ENCODE results near the gene HMGB4. TPM values are rescaled to one million over a fixed set of nuclear protein-coding genes. Genes with fewer than 3 reads are reported as not detected.

Gene HMGB4
- total RNA-seq, 1 experiment from 2014 or later = not detected

GRCh38 chr1:33893147-33893830 is 29.4 kb downstream of the HMGB4 start:
- POLR2A ChIA-PET = no interaction called here
- Mint-ChIP-seq H3K36me3 (ENCODE audit: insufficient read depth, unreplicated experiment) (no peaks in the 10 kb centered on the region), H3K4me1 (ENCODE audit: low read depth, unreplicated experiment) (no peaks in the 10 kb centered on the region), H3K27me3 (ENCODE audit: insufficient read depth, unreplicated experiment) (peaks cover 6% of the 10 kb centered on the region), H3K4me3 (ENCODE audit: unreplicated experiment) (no peak overlapping the region), H3K27ac (ENCODE audit: unreplicated experiment) (no peak overlapping the region), H3K9me3 (ENCODE audit: unreplicated experiment) (no peaks in the 10 kb centered on the region)
- Histone ChIP-seq H3K9me3 (no peaks in the 10 kb centered on the region), H3K4me3 (ENCODE audit: low read depth, low read length) (no peak overlapping the region), H3K4me1 (no peaks in the 10 kb centered on the region), H3K36me3 (ENCODE audit: control insufficient read depth, insufficient read depth, low read length) (no peaks in the 10 kb centered on the region), H3K27me3 (replicated peaks; ENCODE audit: control insufficient read depth, insufficient read depth, low read length) (no peaks in the 10 kb centered on the region)
- CTCF ChIA-PET = no interaction called here
- no peak for TF ChIP-seq CTCF (IDR thresholded peaks at IDR 0.05; ENCODE audit: insufficient read depth in 1 of 2, low read depth in 1 of 2, low read length in 1 of 2, severe bottlenecking in 1 of 2, unreplicated experiment in 1 of 2)
- BruUV-seq (replicated peaks) = no TSS peak
- no peak for DNase-seq
- intact Hi-C loops (cut with micrococcal nuclease; ENCODE audit: unreplicated experiment) = no loop called here

- H3K4me1 Mint-ChIP-seq (ENCODE audit: low read depth, unreplicated experiment) = no peaks in the 10 kb centered on the region
- Histone ChIP-seq H3K27me3 (replicated peaks; ENCODE audit: control insufficient read depth, insufficient read depth, low read length) (no peaks in the 10 kb centered on the region), H3K4me3 (ENCODE audit: low read depth, low read length) (no peak overlapping the region), H3K4me1 (no peaks in the 10 kb centered on the region), H3K9me3 (no peaks in the 10 kb centered on the region), H3K36me3 (ENCODE audit: control insufficient read depth, insufficient read depth, low read length) (no peaks in the 10 kb centered on the region)
- H3K9me3 Mint-ChIP-seq (ENCODE audit: unreplicated experiment) = no peaks in the 10 kb centered on the region
- no TSS peak for BruUV-seq (replicated peaks)
- CTCF ChIA-PET = no interaction called here
- intact Hi-C loops (cut with micrococcal nuclease; ENCODE audit: unreplicated experiment) = no loop called here
- peaks cover 8% of the 10 kb centered on the region for H3K27me3 Mint-ChIP-seq (ENCODE audit: insufficient read depth, unreplicated experiment)
- no peak overlapping the region for H3K4me3 Mint-ChIP-seq (ENCODE audit: unreplicated experiment)
- POLR2A ChIA-PET = no interaction called here
- no peaks in the 10 kb centered on the region for H3K36me3 Mint-ChIP-seq (ENCODE audit: insufficient read depth, unreplicated experiment)
- no peak for TF ChIP-seq CTCF (IDR thresholded peaks at IDR 0.05; ENCODE audit: insufficient read depth in 1 of 2, low read depth in 1 of 2, low read length in 1 of 2, severe bottlenecking in 1 of 2, unreplicated experiment in 1 of 2)
- DNase-seq = no peak
- no peak overlapping the region for H3K27ac Mint-ChIP-seq (ENCODE audit: unreplicated experiment)
These were observed 31.5 kb downstream of the HMGB4 start for GRCh38 chr1:33895396-33895795.

- peaks cover 8% of the 10 kb centered on the region for H3K27me3 Mint-ChIP-seq (ENCODE audit: insufficient read depth, unreplicated experiment)
- ChIA-PET CTCF (no interaction called here), POLR2A (no interaction called here)
- H3K4me3 Mint-ChIP-seq (ENCODE audit: unreplicated experiment) = no peak overlapping the region
- TF ChIP-seq CTCF (IDR thresholded peaks at IDR 0.05; ENCODE audit: insufficient read depth in 1 of 2, low read depth in 1 of 2, low read length in 1 of 2, severe bottlenecking in 1 of 2, unreplicated experiment in 1 of 2) = no peak
- Histone ChIP-seq H3K9me3 (no peaks in the 10 kb centered on the region), H3K4me3 (ENCODE audit: low read depth, low read length) (no peak overlapping the region), H3K27me3 (replicated peaks; ENCODE audit: control insufficient read depth, insufficient read depth, low read length) (no peaks in the 10 kb centered on the region), H3K4me1 (no peaks in the 10 kb centered on the region), H3K36me3 (ENCODE audit: control insufficient read depth, insufficient read depth, low read length) (no peaks in the 10 kb centered on the region)
- no peaks in the 10 kb centered on the region for H3K4me1 Mint-ChIP-seq (ENCODE audit: low read depth, unreplicated experiment)
- BruUV-seq (replicated peaks) = no TSS peak
- H3K36me3 Mint-ChIP-seq (ENCODE audit: insufficient read depth, unreplicated experiment) = no peaks in the 10 kb centered on the region
- intact Hi-C loops (cut with micrococcal nuclease; ENCODE audit: unreplicated experiment) = no loop called here
- no peak for DNase-seq
- no peaks in the 10 kb centered on the region for H3K9me3 Mint-ChIP-seq (ENCODE audit: unreplicated experiment)
- H3K27ac Mint-ChIP-seq (ENCODE audit: unreplicated experiment) = no peak overlapping the region
These were observed 32.1 kb downstream of the HMGB4 start for GRCh38 chr1:33895976-33896375.

All from Caco-2 (cell line).